GM21526 (cell line): ENCODE results near the gene LBR.
"Not testable (repeated sequence)": the region's sequence is repeated elsewhere in the genome, so short reads cannot be mapped to it uniquely, and the experiment has no call there.

ENCODE experiments used
- ATAC-seq: cut with Tn5 transposase; IDR thresholded peaks from one replicate; pipeline ENCODE4 v1.9.1; 2021; ENCODE audit warnings: moderate library complexity; ENCODE audit not compliant: unreplicated experiment, low FRiP score

The LBR gene

GRCh38 chr1:225386860-225387259, 41.0 kb downstream of the LBR start:
- ATAC-seq, result not testable (repeated sequence)

- ATAC-seq, result no peak
Measured at GRCh38 chr1:225380691-225381090, 47.1 kb downstream of the LBR start.

- no peak for ATAC-seq
Measured at GRCh38 chr1:225378880-225379279, 49.0 kb downstream of the LBR start.

- no peak for ATAC-seq
Measured at GRCh38 chr1:225374996-225375395, 52.8 kb downstream of the LBR start.

GRCh38 chr1:225373155-225373554, 54.7 kb downstream of the LBR start:
- no peak for ATAC-seq

- ATAC-seq, result no peak
Measured at GRCh38 chr1:225371366-225372010, 56.4 kb downstream of the LBR start.

- no peak for ATAC-seq
Measured at GRCh38 chr1:225368036-225368552, 59.7 kb downstream of the LBR start.

GRCh38 chr1:225366552-225366951, 61.3 kb downstream of the LBR start:
- ATAC-seq, result no peak

GRCh38 chr1:225366018-225366417, 61.8 kb downstream of the LBR start:
- ATAC-seq, result no peak

GRCh38 chr1:225364439-225364838, 63.4 kb downstream of the LBR start:
- ATAC-seq, result no peak

- ATAC-seq, result no peak
Measured at GRCh38 chr1:225362805-225363204, 65.0 kb downstream of the LBR start.

- no peak for ATAC-seq
Measured at GRCh38 chr1:225361176-225361575, 66.7 kb downstream of the LBR start.

- ATAC-seq, result no peak
Measured at GRCh38 chr1:225360119-225360518, 67.7 kb downstream of the LBR start.

GRCh38 chr1:225355863-225356262, 72.0 kb downstream of the LBR start:
- ATAC-seq, result no peak

- no peak for ATAC-seq
Measured at GRCh38 chr1:225354906-225355305, 72.9 kb downstream of the LBR start.
